Mesendoderm (in vitro differentiated cells): ENCODE measurements around the gene SUPT7L.

Source experiments
- DNase-seq: peaks from one replicate; pipeline ENCODE4 v3.0.0; 2013
- H2AK5ac ChIP-seq: 2 replicates; pipeline ENCODE4 v1.6.1; 2013; ENCODE audit warnings: low read length, inconsistent platforms
- H2BK120ac ChIP-seq: 2 replicates; pipeline ENCODE4 v1.6.1; 2013; ENCODE audit warnings: low read depth, mild to moderate bottlenecking, low read length, moderate library complexity, mixed read lengths
- H2BK15ac ChIP-seq: replicated peaks from 2 replicates; pipeline ENCODE4 v1.6.1; 2013; ENCODE audit warnings: low read depth, mild to moderate bottlenecking, moderate library complexity
- H2BK5ac ChIP-seq: 2 replicates; pipeline ENCODE4 v1.6.1; 2013; ENCODE audit warnings: low read length, inconsistent platforms
- H3K18ac ChIP-seq: 2 replicates; pipeline ENCODE4 v1.6.1; 2013; ENCODE audit warnings: mild to moderate bottlenecking, low read length, mixed read lengths
- H3K23ac ChIP-seq: one replicate; pipeline ENCODE4 v1.6.1; 2013; ENCODE audit warnings: low read length
- H3K27ac ChIP-seq: 2 replicates; pipeline ENCODE4 v1.5.1; 2013; ENCODE audit warnings: low read depth, mild to moderate bottlenecking, inconsistent platforms, low read length, moderate library complexity
- H3K27me3 ChIP-seq: 2 replicates; pipeline ENCODE4 v1.6.1; 2013; ENCODE audit warnings: low read length, control low read depth, mild to moderate bottlenecking, inconsistent platforms; ENCODE audit not compliant: insufficient read depth, poor library complexity
- H3K36me3 ChIP-seq: 2 replicates; pipeline ENCODE4 v1.6.1; 2013; ENCODE audit warnings: low read length, inconsistent platforms; ENCODE audit not compliant: control insufficient read depth, insufficient read depth
- H3K4ac ChIP-seq: one replicate; pipeline ENCODE4 v1.6.1; 2013; ENCODE audit warnings: low read depth, mild to moderate bottlenecking, low read length, moderate library complexity
- H3K4me1 ChIP-seq: 2 replicates; pipeline ENCODE4 v1.6.1; 2013; ENCODE audit warnings: low read depth, low read length, inconsistent platforms; ENCODE audit not compliant: control insufficient read depth
- H3K4me2 ChIP-seq: 2 replicates; pipeline ENCODE4 v1.6.1; 2013; ENCODE audit warnings: low read length
- H3K4me3 ChIP-seq: 2 replicates; pipeline ENCODE4 v1.5.1; 2013; ENCODE audit warnings: mild to moderate bottlenecking, low read length
- H3K56ac ChIP-seq: one replicate; pipeline ENCODE4 v1.6.1; 2013; ENCODE audit warnings: low read length
- H3K79me1 ChIP-seq: 2 replicates; pipeline ENCODE4 v1.6.1; 2013; ENCODE audit warnings: low read length, inconsistent platforms
- H3K79me2 ChIP-seq: 2 replicates; pipeline ENCODE4 v1.6.1; 2013; ENCODE audit warnings: mild to moderate bottlenecking, low read length; ENCODE audit not compliant: control insufficient read depth, insufficient read depth
- H3K9ac ChIP-seq: 2 replicates; pipeline ENCODE4 v1.6.1; 2013; ENCODE audit warnings: low read length, inconsistent platforms
- H4K5ac ChIP-seq: one replicate; pipeline ENCODE4 v1.6.1; 2013; ENCODE audit warnings: low read length
- H4K8ac ChIP-seq: one replicate; pipeline ENCODE4 v1.6.1; 2013; ENCODE audit warnings: low read depth, mild to moderate bottlenecking, control low read depth, low read length, moderate library complexity
- WGBS: extraction: QIAGEN DNeasy Blood & Tissue Kit; methylation state at CpG from one replicate; pipeline ENCODE4 v1.1.7; 2013; ENCODE audit warnings: low lambda C conversion rate, missing lambda C conversion rate; ENCODE audit not compliant: insufficient coverage; ENCODE audit errors: extremely low coverage; 5-methylcytosine and 5-hydroxymethylcytosine counted together

The SUPT7L gene

GRCh38 chr2:27671235-27671634, 7.8 kb upstream of the SUPT7L start:
- no peak overlapping the region for H2BK15ac ChIP-seq
- no peak for DNase-seq

GRCh38 chr2:27667446-27667845, 4.0 kb upstream of the SUPT7L start:
- Histone ChIP-seq H3K56ac (no peak overlapping the region), H3K23ac (no peak overlapping the region), H3K79me2 (peaks cover 15% of the 10 kb centered on the region), H2BK120ac (no peak overlapping the region), H2BK5ac (no peak overlapping the region), H3K4me1 (peaks cover 2% of the 10 kb centered on the region), H4K8ac (no peak overlapping the region), H3K4me2 (no peak overlapping the region), H3K9ac (no peak overlapping the region), H2AK5ac (no peak overlapping the region), H3K36me3 (no peaks in the 10 kb centered on the region), H3K4ac (no peak overlapping the region), H4K5ac (no peak overlapping the region), H2BK15ac (no peak overlapping the region), H3K18ac (no peak overlapping the region), H3K4me3 (no peak overlapping the region), H3K27ac (no peak overlapping the region), H3K27me3 (no peaks in the 10 kb centered on the region), H3K79me1 (peaks cover 10% of the 10 kb centered on the region)
- DNase-seq: no peak
- no CpG with 5 or more reads among the region's 1 CpG for WGBS

More at GRCh38 chr2:27671235-27671634, 7.8 kb upstream of the SUPT7L start:
- Histone ChIP-seq H3K4ac (no peak overlapping the region), H4K5ac (no peak overlapping the region), H3K56ac (no peak overlapping the region), H3K23ac (no peak overlapping the region), H3K79me2 (no peaks in the 10 kb centered on the region), H3K4me3 (no peak overlapping the region), H3K79me1 (no peaks in the 10 kb centered on the region), H3K36me3 (no peaks in the 10 kb centered on the region), H3K27ac (no peak overlapping the region), H3K27me3 (no peaks in the 10 kb centered on the region), H2BK120ac (no peak overlapping the region), H2BK5ac (no peak overlapping the region), H3K9ac (no peak overlapping the region), H3K18ac (no peak overlapping the region), H2AK5ac (no peak overlapping the region), H3K4me1 (no peaks in the 10 kb centered on the region), H3K4me2 (no peak overlapping the region), H4K8ac (no peak overlapping the region)
- WGBS: no CpG with 5 or more reads among the region's 4 CpGs

GRCh38 chr2:27664622-27665363, 1.4 kb upstream of the SUPT7L start:
- DNase-seq: no peak
- Histone ChIP-seq H3K56ac (peak overlapping the region; percentile 84), H3K4me2 (peak overlapping the region; percentile 39), H3K27ac (no peak overlapping the region), H3K27me3 (no peaks in the 10 kb centered on the region), H2BK15ac (no peak overlapping the region), H3K4me3 (peak overlapping the region; percentile 92), H3K79me2 (peaks cover 19% of the 10 kb centered on the region), H3K36me3 (peaks cover 6% of the 10 kb centered on the region), H4K8ac (no peak overlapping the region), H3K18ac (no peak overlapping the region), H3K9ac (peak overlapping the region; percentile 91), H2AK5ac (no peak overlapping the region), H3K79me1 (peaks cover 17% of the 10 kb centered on the region), H3K4me1 (peaks cover 2% of the 10 kb centered on the region), H2BK5ac (no peak overlapping the region), H4K5ac (no peak overlapping the region), H3K4ac (no peak overlapping the region), H2BK120ac (no peak overlapping the region), H3K23ac (no peak overlapping the region)
- no CpG with 5 or more reads among the region's 16 CpGs for WGBS

GRCh38 chr2:27664154-27664574, 750 bp upstream of the SUPT7L start:
- Histone ChIP-seq H3K18ac (no peak overlapping the region), H4K5ac (no peak overlapping the region), H2BK15ac (no peak overlapping the region), H4K8ac (no peak overlapping the region), H3K79me2 (peaks cover 19% of the 10 kb centered on the region), H3K79me1 (peaks cover 17% of the 10 kb centered on the region), H2AK5ac (no peak overlapping the region), H3K9ac (peak overlapping the region; percentile 91), H3K23ac (peak overlapping the region; percentile 45), H2BK5ac (no peak overlapping the region), H3K27me3 (no peaks in the 10 kb centered on the region), H3K56ac (peak overlapping the region; percentile 84), H2BK120ac (no peak overlapping the region), H3K27ac (no peak overlapping the region), H3K4me2 (peak overlapping the region; percentile 39), H3K4me1 (peaks cover 2% of the 10 kb centered on the region), H3K4ac (peak overlapping the region; percentile 73), H3K36me3 (peaks cover 6% of the 10 kb centered on the region), H3K4me3 (peak overlapping the region; percentile 92)
- no peak for DNase-seq
- no CpG with 5 or more reads among the region's 28 CpGs for WGBS

GRCh38 chr2:27661371-27661770, 2.0 kb downstream of the SUPT7L start:
- no peak overlapping the region for H4K8ac ChIP-seq
- no peak for DNase-seq
- WGBS: no CpG with 5 or more reads among the region's 1 CpG
- no peak overlapping the region for H2AK5ac ChIP-seq
- no peak overlapping the region for H3K9ac ChIP-seq
- no peak overlapping the region for H2BK15ac ChIP-seq
- H3K18ac ChIP-seq: no peak overlapping the region
- H3K36me3 ChIP-seq: peaks cover 8% of the 10 kb centered on the region
- peaks cover 19% of the 10 kb centered on the region for H3K79me2 ChIP-seq
- no peaks in the 10 kb centered on the region for H3K27me3 ChIP-seq
- no peak overlapping the region for H2BK5ac ChIP-seq
- no peak overlapping the region for H3K56ac ChIP-seq
- H3K4me2 ChIP-seq: no peak overlapping the region
- peaks cover 17% of the 10 kb centered on the region for H3K79me1 ChIP-seq
- H3K4me3 ChIP-seq: no peak overlapping the region
- peaks cover 2% of the 10 kb centered on the region for H3K4me1 ChIP-seq
- no peak overlapping the region for H4K5ac ChIP-seq
- H3K27ac ChIP-seq: no peak overlapping the region
- no peak overlapping the region for H3K4ac ChIP-seq
- H3K23ac ChIP-seq: no peak overlapping the region
- H2BK120ac ChIP-seq: no peak overlapping the region
